Posterior cingulate gyrus (tissue), 11 donors: ENCODE data around the gene TAB2.

Experiments used
- DNase-seq, 10 donors: peaks; one replicate each; pipeline versions ENCODE4 v3.0.0 to v3.0.0-alpha.2; 2020 to 2021; ENCODE audit warnings: mixed read lengths in 3 of 10
- intact Hi-C: fragments of 100-400 bp; cut with DNase I; formaldehyde crosslinking; loops from one replicate; pipeline ENCODE4 v1.15.1; 2023

TAB2 gene

GRCh38 chr6:149311766-149312165 is 5.7 kb upstream of the TAB2 start:
- intact Hi-C loops, result no loop called here
- DNase-seq, result no peak

- intact Hi-C loops, result no loop called here
- DNase-seq, result peak in 1 of 10 donors; percentile 57
Observed at GRCh38 chr6:149313070-149313469, 4.4 kb upstream of the TAB2 start.

GRCh38 chr6:149313861-149314260 is 3.7 kb upstream of the TAB2 start:
- DNase-seq, result no peak
- intact Hi-C loops, result no loop called here

DNA sequence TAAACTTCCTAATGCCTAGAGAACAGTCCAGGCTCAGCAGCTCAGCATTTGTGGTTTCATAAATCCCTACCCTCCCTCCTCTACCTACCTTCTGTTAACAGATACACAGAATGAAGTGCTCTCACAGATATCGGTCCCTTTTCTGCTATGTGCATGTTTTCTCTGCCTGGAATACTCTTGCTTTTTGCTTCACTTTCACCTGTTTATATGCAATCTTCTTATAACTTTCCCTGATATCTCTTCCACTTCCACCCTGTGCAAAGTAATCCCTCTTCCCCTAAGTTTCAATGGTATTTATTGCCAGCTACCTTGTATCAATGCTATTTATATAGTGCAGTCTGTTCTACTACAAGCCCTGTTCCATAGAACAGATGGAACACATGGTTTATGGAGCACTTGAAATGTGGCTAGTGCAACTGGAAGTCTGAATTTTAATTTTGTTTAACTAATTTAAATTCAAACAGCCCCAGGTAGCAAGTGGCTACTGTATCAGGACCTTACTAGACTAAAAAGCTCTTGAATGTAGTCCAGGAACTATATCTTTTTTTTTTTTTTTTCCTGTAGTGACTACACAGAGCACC is 3.1 kb upstream of the TAB2 start:
- no peak for DNase-seq
- intact Hi-C loops, result no loop called here

DNA sequence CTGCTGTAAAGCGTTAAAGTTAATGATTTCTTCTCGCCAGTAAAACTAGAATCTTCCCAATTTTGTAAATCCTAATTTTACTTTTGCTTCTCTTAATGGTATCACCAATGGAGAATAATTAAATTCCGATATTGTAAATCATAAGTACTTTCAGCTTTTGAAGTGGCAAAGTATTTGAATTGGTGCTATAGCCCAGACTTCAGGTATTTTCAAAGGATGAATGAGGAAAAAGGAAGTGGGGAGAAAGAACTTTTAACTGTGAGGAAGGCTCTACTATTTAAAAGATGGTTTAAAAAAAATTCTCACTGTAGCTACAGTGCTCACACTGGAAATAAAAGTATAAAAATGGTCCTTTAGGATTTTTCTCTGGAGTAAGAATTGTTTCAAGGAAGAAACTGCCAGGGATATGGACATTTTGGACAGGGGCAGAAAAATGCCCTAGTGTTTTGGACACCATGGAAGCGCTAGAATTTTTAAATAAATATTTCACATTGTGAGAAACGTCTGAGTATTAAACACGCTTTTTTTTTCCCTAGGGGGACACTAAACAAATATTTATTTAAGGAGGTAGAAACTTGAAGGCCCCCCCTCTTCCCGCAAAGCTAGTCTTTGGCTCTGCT is 1.3 kb upstream of the TAB2 start:
- intact Hi-C loops, result no loop called here
- DNase-seq, result no peak

DNA sequence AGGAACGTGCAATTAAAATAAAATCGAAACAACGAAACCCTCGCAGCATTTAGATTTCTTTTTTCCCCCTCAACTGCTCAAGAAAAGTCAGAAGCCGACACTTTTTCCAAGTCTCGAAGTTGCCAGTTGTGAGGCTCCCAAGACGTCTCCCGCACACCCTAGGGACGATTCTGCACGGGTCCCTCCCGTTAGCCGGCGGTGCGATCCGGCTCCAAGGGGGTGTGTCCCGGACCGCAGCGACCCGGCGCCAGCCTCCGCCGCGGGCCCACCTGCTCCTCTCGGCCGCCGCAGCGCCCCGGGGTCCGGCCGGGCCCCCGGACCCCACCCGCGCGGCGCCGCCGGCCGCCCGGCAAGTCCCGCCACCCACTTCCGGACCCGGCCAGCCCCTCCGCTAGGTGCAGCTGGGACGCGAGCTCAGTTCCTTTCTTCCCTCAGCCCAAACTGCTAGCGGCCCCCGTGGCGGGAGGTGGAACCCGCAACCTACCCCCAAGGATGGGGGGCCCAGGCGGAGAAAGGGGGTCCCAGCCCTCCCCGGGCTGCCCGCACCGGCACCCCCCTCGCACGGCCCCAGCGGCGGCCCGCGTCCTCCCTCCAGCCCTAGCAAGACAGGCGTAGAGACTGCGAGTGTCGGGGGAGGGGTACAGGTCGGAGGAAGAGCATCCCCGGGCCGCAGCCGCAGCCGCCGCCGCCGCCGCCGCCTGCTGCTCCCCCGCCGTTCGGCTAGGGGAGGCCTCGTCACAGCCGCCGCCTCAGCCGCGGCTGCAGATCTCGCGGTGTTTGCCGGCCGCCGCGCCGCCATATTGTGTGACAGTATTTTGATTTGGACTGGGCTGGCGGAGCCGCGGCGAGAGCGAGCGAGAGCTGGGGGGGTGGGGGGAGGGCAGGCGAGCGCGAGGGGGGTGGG is 520 bp upstream of the TAB2 start:
- DNase-seq, result peak; percentile 51 to 97 (median 82)
- intact Hi-C loops, result no loop called here

GRCh38 chr6:149318581-149319286 is 1.2 kb downstream of the TAB2 start:
- DNase-seq, result peak in 1 of 10 donors; percentile 9

GRCh38 chr6:149319422-149319821 is 1.9 kb downstream of the TAB2 start:
- DNase-seq, result no peak
- intact Hi-C loops, result no loop called here

More at GRCh38 chr6:149318581-149319286, 1.2 kb downstream of the TAB2 start:
- intact Hi-C loops, result no loop called here

DNA sequence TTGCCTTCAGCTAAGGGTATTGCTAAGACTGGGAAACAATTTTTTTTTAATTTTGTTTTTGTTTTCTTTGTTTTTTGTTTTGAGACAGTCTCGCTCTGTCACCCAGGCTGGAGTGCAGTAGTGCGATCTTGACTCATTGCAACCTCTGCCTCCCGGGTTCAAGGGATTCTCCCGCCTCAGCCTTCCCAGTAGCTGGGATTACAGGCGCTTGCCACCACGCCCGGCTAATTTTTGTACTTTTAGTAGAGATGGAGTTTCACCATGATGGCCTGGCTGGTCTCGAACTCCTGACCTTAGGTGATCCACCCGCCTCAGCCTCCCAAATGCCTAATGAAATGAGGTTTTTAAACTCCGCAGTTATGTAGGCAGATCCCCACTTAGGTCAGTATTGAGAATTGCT is 2.5 kb downstream of the TAB2 start:
- peak in 2 of 10 donors; percentile 51 to 53 for DNase-seq
- intact Hi-C loops, result loop anchor here (10.0 kb wide), 1 partner anchor 195 kb away; no protein-coding TSS in a partner anchor

DNA sequence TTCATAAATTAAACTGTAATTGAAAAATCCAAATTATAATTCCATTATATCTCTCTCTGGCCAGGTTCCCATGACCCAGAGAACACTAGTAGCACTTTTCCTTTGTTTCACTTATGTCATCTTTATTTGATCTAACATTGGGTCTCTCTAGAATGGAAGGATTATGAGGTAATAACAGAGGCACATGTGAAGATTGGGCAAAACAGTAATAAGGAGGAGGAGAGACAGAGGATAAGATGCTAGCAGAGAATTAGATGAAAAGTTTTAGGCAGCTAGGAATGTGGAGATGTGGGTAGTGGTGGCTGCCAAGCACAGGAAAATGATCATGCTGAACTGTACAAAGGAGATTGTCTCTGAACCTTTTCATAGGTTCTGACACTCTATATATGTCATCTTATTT is 3.3 kb downstream of the TAB2 start:
- intact Hi-C loops, result loop anchor here (10.0 kb wide), 1 partner anchor 194 kb away; no protein-coding TSS in a partner anchor
- no peak for DNase-seq

- intact Hi-C loops, result loop anchor here (10.0 kb wide), 1 partner anchor 191 kb away; no protein-coding TSS in a partner anchor
- DNase-seq, result no peak
Observed at GRCh38 chr6:149323353-149323752, 5.8 kb downstream of the TAB2 start.

DNA sequence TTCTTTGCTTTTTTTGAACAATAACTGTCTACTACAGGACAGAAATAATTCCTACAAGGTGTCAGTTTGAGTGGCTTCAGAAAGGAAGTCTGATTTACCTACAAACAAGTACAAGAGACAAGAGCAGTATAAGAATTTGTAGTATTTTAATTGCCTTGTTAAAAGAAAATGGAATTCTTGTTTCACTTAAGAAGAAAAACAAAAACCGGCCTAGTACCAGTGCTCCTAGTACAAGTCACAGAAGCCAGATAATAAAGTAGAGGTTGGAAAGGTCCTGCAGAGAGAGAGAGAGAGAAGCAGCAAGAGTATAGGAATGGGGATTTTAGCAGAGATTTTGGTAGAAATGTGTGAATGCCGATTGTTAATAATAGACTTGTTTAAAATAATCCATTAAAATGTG is 6.4 kb downstream of the TAB2 start:
- no peak for DNase-seq
- intact Hi-C loops, result loop anchor here (10.0 kb wide), 1 partner anchor 191 kb away; no protein-coding TSS in a partner anchor

- intact Hi-C loops, result loop anchor here (10.0 kb wide), 1 partner anchor 190 kb away; no protein-coding TSS in a partner anchor
Observed at GRCh38 chr6:149324428-149324827, 6.9 kb downstream of the TAB2 start.

DNA sequence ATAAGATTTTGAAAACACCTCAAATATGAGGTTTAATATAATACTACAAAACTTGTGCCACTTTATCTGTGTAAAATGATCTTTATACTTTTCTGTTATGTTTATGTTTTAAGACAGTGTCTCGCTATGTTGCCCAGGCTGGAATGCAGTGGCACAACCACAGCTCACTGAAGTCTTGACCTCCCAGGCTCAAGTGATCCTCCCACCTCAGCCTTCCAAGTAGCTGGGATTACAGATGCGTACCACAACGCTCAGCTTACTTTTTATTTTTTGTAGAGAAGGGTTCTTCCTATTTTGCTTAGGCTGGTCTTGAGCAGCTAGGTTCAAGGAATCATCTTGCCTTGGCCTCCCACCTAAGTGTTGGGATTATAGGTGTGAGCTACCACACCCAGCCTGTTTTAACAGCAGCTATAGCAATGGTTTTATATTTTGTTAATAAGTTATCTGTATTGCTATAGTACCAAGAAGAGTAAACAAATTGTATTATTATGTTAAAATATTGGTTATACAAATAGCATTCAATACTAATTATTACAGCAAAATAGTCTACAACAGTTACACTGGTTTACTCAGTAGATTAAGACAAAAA is 8.2 kb downstream of the TAB2 start:
- intact Hi-C loops, result loop anchor here (1.0 to 10.0 kb wide), 2 partner anchors 14 to 189 kb away; no protein-coding TSS in a partner anchor

More at GRCh38 chr6:149324428-149324827, 6.9 kb downstream of the TAB2 start:
- no peak for DNase-seq

DNA sequence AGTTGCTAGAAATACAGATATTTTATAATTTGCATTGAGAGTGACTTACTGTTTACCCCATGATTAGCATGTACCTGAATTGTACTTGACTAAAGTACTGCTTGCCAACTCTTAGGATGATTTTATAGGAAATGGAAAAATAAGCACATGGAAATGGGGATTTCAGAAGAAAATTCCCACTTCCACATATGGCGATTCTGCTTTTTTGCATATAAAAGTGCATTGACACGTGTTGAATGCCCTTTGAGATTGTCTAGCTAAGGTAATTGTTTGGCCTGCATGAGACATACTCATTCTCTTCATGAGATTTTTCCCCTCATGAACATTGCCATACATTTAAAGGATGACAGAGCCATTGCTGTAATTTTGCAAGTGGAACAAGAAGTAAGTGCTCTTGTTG is 10.1 kb downstream of the TAB2 start:
- intact Hi-C loops, result loop anchor here (10.0 kb wide), 1 partner anchor 187 kb away; no protein-coding TSS in a partner anchor
- no peak for DNase-seq

More for the DNA sequence above, 8.2 kb downstream of the TAB2 start:
- no peak for DNase-seq

- intact Hi-C loops, result loop anchor here (10.0 kb wide), 1 partner anchor 187 kb away; no protein-coding TSS in a partner anchor
- DNase-seq, result no peak
Observed at GRCh38 chr6:149328083-149328482, 10.6 kb downstream of the TAB2 start.

- DNase-seq, result no peak
- intact Hi-C loops, result loop anchor here (10.0 kb wide), 1 partner anchor 185 kb away; no protein-coding TSS in a partner anchor
Observed at GRCh38 chr6:149329529-149329928, 12.0 kb downstream of the TAB2 start.

GRCh38 chr6:149330133-149330532 is 12.6 kb downstream of the TAB2 start:
- DNase-seq, result no peak
- intact Hi-C loops, result no loop called here

GRCh38 chr6:149331043-149331807 is 13.7 kb downstream of the TAB2 start:
- DNase-seq, result no peak
- intact Hi-C loops, result no loop called here
